WI38 (cell line): Measurements from ENCODE around the gene MELK.

Experiments used
- H3K4me3 ChIP-seq: 2 replicates; pipeline ENCODE4 v1.5.1; 2011; ENCODE audit warnings: low read depth, mild to moderate bottlenecking, control low read depth, low read length
- TF ChIP-seq, protein P1 (sequence below): IDR thresholded peaks from 2 replicates; pipeline ENCODE4 v1.5.1; 2012; ENCODE audit warnings: low read depth, mild to moderate bottlenecking, control low read depth, low read length

The MELK gene

DNA sequence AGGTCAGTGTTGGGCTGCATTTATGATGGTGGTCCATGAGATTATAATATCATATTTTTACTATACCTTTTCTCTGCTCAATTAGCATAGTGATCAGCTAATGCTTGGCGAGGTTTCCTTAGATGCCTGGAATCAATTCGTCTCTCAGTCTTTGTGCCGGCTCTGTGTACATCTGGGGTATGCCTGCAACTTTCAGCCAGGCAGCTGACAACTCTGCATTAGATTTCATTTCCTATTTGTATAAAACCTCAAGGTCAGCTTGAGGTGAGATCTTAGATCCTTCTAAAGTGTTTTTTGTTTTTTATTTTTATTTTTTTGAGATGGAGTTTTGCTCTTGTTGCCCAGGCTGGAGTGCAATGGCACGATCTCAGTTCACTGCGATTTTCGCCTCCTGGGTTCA is 86.8 kb downstream of the MELK start:
- TF ChIP-seq, protein P1, sequence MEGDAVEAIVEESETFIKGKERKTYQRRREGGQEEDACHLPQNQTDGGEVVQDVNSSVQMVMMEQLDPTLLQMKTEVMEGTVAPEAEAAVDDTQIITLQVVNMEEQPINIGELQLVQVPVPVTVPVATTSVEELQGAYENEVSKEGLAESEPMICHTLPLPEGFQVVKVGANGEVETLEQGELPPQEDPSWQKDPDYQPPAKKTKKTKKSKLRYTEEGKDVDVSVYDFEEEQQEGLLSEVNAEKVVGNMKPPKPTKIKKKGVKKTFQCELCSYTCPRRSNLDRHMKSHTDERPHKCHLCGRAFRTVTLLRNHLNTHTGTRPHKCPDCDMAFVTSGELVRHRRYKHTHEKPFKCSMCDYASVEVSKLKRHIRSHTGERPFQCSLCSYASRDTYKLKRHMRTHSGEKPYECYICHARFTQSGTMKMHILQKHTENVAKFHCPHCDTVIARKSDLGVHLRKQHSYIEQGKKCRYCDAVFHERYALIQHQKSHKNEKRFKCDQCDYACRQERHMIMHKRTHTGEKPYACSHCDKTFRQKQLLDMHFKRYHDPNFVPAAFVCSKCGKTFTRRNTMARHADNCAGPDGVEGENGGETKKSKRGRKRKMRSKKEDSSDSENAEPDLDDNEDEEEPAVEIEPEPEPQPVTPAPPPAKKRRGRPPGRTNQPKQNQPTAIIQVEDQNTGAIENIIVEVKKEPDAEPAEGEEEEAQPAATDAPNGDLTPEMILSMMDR = no peak
- H3K4me3 ChIP-seq = no peak overlapping the region

DNA sequence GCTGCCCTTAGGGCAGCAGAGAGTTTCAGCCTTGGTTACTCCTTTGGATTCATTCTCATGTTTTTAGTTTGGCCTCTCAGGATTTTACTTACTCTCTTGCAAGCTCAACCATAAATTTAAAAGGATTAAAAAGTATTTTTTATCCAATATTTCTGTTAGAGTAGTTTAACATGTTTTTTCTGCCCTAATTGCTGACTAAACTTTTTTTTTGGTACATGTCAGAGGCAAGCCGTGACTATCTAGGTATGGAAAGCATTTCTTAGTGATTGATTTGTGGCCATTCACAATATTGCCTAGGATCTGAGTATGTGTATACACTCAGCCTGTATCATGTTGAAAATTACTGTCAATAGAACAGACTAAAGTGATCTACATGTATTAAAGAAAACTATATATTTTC is 92.1 kb downstream of the MELK start:
- TF ChIP-seq, protein P1 = no peak

GRCh38 chr9:36665387-36665786 is 92.7 kb downstream of the MELK start:
- TF ChIP-seq, protein P1 = no peak
- H3K4me3 ChIP-seq = no peak overlapping the region

More for the DNA sequence above, 92.1 kb downstream of the MELK start:
- H3K4me3 ChIP-seq = no peak overlapping the region

DNA sequence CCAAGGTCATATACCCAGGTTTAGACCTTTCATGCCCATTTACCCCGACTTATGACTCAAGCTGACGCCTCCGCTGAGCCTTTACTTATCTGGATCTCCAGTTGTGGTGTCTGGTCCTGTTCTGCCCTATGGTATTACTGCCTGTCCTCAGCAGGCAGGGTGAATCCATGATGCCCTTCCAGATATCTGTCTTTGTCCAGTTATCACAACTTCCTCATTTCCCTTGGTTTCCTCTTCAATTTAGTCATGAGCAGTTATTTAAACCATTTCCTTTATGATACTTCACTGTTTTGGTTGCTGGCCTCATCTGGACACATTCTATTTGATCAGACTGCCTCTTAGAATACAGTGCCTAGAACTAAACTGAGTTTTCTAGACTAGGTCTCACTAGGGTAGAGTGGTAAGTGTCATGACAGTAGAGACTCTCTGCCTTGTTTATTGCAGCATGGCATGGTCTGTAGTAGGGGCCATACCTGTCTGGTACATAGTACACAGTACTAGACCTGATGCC is 93.3 kb downstream of the MELK start:
- TF ChIP-seq, protein P1 = no peak
- H3K4me3 ChIP-seq = no peak overlapping the region

- TF ChIP-seq, protein P1 = no peak
- no peak overlapping the region for H3K4me3 ChIP-seq
These were observed 98.9 kb downstream of the MELK start for GRCh38 chr9:36671561-36671960.

DNA sequence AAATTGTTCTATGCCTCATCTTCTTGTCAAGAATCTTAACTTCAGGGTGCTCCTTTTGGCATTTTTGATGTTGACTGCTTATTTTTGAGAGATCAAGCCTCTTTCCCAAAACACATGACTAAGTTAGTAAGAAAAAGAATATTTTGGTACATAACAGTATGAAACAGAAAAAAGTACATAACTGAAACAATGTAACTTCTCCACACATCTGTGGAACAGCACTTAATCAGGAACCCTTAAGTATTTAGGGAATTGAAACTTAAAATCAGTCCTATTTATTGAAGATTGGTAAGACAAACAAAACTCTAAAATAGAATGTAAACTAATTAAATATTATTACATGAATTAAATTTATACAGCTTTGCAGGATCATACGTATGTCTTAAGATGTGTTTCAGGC is 103.4 kb downstream of the MELK start:
- no peak overlapping the region for H3K4me3 ChIP-seq
- TF ChIP-seq, protein P1 = no peak

DNA sequence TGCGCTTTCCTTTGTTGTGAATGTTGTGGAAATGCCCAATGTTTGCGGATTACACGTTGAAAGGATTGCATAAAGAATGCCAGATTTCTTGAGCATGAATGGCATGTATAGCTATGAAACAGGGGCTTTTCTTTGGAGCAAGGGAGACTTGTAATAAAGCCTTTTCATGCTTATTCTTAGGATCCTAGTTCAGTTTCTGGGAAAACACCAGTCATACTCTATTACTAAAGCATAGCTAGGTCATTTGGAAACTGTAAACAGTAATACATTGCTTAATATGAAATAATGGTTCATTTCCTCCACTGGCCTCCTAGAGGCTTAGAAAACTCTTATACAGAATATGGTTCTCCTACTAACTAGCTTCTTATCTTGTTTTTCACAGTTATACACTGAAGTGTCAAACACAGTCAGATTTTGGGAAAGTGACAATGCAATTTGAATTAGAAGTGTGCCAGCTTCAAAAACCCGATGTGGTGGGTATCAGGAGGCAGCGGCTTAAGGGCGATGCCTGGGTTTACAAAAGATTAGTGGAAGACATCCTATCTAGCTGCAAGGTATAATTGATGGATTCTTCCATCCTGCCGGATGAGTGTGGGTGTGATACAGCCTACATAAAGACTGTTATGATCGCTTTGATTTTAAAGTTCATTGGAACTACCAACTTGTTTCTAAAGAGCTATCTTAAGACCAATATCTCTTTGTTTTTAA is 104.2 kb downstream of the MELK start:
- TF ChIP-seq, protein P1 = no peak

More for the DNA sequence above, 104.2 kb downstream of the MELK start:
- H3K4me3 ChIP-seq = no peak overlapping the region
